ENCODE measurements around the gene SPIRE2. TPM values are rescaled to one million over a fixed set of nuclear protein-coding genes. Genes with fewer than 3 reads are reported as not detected.

The SPIRE2 gene
- total RNA-seq, 1 experiment from 2014 or later, result 1.0 TPM

- H3K9me2 ChIP-seq (replicated peaks; ENCODE audit: insufficient read depth, low read length), result no peaks in the 10 kb centered on the region
- H3K79me2 ChIP-seq (ENCODE audit: low read length), result no peaks in the 10 kb centered on the region
- H3K4me1 ChIP-seq (ENCODE audit: low read length), result peaks cover 23% of the 10 kb centered on the region
- H4K20me1 ChIP-seq (ENCODE audit: insufficient read depth, low read depth, low read length), result no peaks in the 10 kb centered on the region
- no peaks in the 10 kb centered on the region for H3K9me3 ChIP-seq (ENCODE audit: low read length)
- H2AFZ ChIP-seq (ENCODE audit: low read length), result peak overlapping the region; percentile 74; the same call in 1 of the 2 replicates
- H3K9ac ChIP-seq (ENCODE audit: low read length), result no peak overlapping the region
- H3K27me3 ChIP-seq (ENCODE audit: low read length), result no peaks in the 10 kb centered on the region
- DNase-seq, result no peak
- peak overlapping the region; percentile 22; the same call in 1 of the 2 replicates for H3K4me3 ChIP-seq (ENCODE audit: low read length)
- H3K27ac ChIP-seq (ENCODE audit: low read length), result no peak overlapping the region
- H3K36me3 ChIP-seq (ENCODE audit: insufficient read depth, low read length), result no peaks in the 10 kb centered on the region
- peak overlapping the region; percentile 38 for H3K4me2 ChIP-seq (ENCODE audit: low read depth, low read length, poor library complexity, severe bottlenecking)
These were observed 8.8 kb downstream of the SPIRE2 start for GRCh38 chr16:89837014-89837546.

- no peaks in the 10 kb centered on the region for H3K27me3 ChIP-seq (ENCODE audit: low read length)
- peaks cover 38% of the 10 kb centered on the region for H3K4me1 ChIP-seq (ENCODE audit: low read length)
- no peak overlapping the region for H3K4me3 ChIP-seq (ENCODE audit: low read length)
- H4K20me1 ChIP-seq (ENCODE audit: insufficient read depth, low read depth, low read length), result no peaks in the 10 kb centered on the region
- no peaks in the 10 kb centered on the region for H3K79me2 ChIP-seq (ENCODE audit: low read length)
- H3K9me2 ChIP-seq (replicated peaks; ENCODE audit: insufficient read depth, low read length), result no peaks in the 10 kb centered on the region
- no peak for DNase-seq
- no peak overlapping the region for H3K9ac ChIP-seq (ENCODE audit: low read length)
- H3K4me2 ChIP-seq (ENCODE audit: low read depth, low read length, poor library complexity, severe bottlenecking), result no peak overlapping the region
- no peaks in the 10 kb centered on the region for H3K36me3 ChIP-seq (ENCODE audit: insufficient read depth, low read length)
- H3K27ac ChIP-seq (ENCODE audit: low read length), result no peak overlapping the region
- H3K9me3 ChIP-seq (ENCODE audit: low read length), result no peaks in the 10 kb centered on the region
- H2AFZ ChIP-seq (ENCODE audit: low read length), result no peak overlapping the region
These were observed 13.0 kb downstream of the SPIRE2 start for GRCh38 chr16:89841275-89841674.

DNA sequence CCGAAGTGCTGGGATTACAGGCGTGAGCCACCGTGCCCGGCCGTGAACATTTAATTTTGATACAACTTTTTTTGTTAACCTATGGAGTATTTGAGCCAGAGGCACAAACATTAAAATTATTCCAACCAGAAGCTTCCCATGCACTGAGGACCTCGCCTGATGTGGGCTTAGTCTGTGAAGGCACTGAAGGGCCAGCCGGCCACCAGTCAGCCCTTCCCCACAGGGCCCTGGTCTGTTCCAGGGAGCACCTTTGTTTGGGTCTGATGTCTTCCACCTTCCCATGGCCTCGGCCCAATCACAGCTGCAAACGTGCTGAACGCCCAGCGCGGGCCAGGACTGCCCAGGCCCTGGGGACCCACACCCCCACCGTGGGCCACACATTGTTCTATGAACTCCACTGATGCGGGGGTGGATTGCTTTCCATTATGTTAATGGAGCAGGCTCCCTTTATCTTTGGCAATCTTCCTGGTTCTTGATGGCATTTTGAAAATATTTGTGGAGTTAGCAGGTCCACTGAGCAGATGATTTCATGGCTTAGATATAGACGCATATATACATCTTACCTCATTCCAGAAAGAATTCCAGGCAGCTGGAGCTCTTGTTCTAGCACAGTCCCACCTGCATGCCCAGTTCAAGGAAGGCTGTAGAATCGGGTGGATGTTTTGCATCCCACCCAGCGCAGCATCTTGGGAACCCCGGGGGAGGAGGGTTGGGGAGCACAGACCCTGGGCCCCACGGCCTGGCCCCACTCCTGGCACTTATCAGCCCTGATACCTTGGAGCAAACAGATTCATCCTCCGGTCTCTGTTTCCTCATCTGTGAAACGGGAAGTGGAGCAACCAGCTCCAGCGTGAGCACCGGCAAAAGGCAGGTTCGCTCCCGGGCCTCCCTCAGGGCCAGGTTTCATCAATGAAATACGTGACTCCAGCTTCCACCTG lies 14.5 kb downstream of the SPIRE2 start:
- Histone ChIP-seq H3K9me3 (ENCODE audit: low read length) (no peaks in the 10 kb centered on the region), H3K79me2 (ENCODE audit: low read length) (no peaks in the 10 kb centered on the region), H2AFZ (ENCODE audit: low read length) (no peak overlapping the region), H3K27ac (ENCODE audit: low read length) (no peak overlapping the region), H4K20me1 (ENCODE audit: insufficient read depth, low read depth, low read length) (no peaks in the 10 kb centered on the region), H3K36me3 (ENCODE audit: insufficient read depth, low read length) (no peaks in the 10 kb centered on the region), H3K4me2 (ENCODE audit: low read depth, low read length, poor library complexity, severe bottlenecking) (no peak overlapping the region), H3K4me1 (ENCODE audit: low read length) (peaks cover 32% of the 10 kb centered on the region), H3K9me2 (replicated peaks; ENCODE audit: insufficient read depth, low read length) (no peaks in the 10 kb centered on the region), H3K27me3 (ENCODE audit: low read length) (no peaks in the 10 kb centered on the region), H3K4me3 (ENCODE audit: low read length) (no peak overlapping the region), H3K9ac (ENCODE audit: low read length) (no peak overlapping the region)
- no peak for DNase-seq

DNA sequence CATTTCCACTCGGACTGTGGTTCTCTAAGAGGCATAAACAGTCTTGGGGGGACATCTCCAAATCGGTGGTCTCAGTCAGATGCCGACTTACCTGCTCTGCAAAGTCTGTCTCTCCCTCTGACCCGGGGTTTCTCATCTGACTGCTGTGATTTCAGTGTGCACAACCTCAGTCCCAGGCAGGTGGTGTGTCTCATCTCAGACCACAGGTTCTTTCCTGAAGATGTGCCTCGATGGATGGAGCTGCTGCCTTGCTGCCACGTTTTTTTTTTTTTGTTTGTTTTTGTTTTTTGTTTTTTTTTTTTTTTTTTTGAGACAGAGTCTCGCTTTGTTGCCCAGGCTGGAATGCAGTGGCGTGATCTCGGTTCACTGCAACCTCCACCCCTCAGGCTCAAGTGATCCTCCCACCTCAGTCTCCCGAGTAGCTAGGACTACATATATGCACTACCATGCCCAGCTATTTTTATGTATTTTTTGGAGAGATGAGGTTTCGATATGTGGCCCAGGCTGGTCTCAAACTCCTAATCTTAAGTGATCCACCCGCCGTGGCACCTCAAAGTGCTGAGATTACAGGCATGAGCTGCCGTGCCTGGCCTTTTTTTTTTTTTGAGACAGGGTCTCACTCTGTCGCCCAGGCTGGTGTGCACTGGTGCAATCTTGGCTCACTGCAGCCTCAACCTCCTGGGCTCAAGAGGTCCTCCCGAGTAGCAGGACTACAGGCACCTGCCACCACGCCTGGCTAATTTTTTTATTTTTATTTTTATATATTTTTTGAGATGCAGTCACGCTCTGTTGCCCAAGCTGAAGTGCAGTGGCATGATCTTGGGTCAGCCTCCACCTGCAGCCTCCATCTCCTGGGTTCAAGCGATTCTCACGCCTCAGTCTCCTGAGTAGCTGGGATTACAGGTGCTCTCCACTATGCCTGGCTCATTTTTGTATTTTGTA lies 15.4 kb downstream of the SPIRE2 start:
- Histone ChIP-seq H3K27ac (ENCODE audit: low read length) (no peak overlapping the region), H3K27me3 (ENCODE audit: low read length) (no peaks in the 10 kb centered on the region), H3K4me1 (ENCODE audit: low read length) (peaks cover 23% of the 10 kb centered on the region), H3K9me3 (ENCODE audit: low read length) (no peaks in the 10 kb centered on the region), H3K36me3 (ENCODE audit: insufficient read depth, low read length) (no peaks in the 10 kb centered on the region), H3K79me2 (ENCODE audit: low read length) (no peaks in the 10 kb centered on the region), H3K9me2 (replicated peaks; ENCODE audit: insufficient read depth, low read length) (no peaks in the 10 kb centered on the region), H3K4me2 (ENCODE audit: low read depth, low read length, poor library complexity, severe bottlenecking) (no peak overlapping the region), H4K20me1 (ENCODE audit: insufficient read depth, low read depth, low read length) (no peaks in the 10 kb centered on the region), H3K4me3 (ENCODE audit: low read length) (no peak overlapping the region), H3K9ac (ENCODE audit: low read length) (no peak overlapping the region), H2AFZ (ENCODE audit: low read length) (no peak overlapping the region)
- no peak for DNase-seq

GRCh38 chr16:89844739-89845339 lies 16.6 kb downstream of the SPIRE2 start:
- Histone ChIP-seq H3K4me3 (ENCODE audit: low read length) (no peak overlapping the region), H3K4me1 (ENCODE audit: low read length) (peaks cover 21% of the 10 kb centered on the region), H3K9me3 (ENCODE audit: low read length) (no peaks in the 10 kb centered on the region), H3K27ac (ENCODE audit: low read length) (no peak overlapping the region), H3K9ac (ENCODE audit: low read length) (no peak overlapping the region), H3K36me3 (ENCODE audit: insufficient read depth, low read length) (no peaks in the 10 kb centered on the region), H4K20me1 (ENCODE audit: insufficient read depth, low read depth, low read length) (no peaks in the 10 kb centered on the region), H3K4me2 (ENCODE audit: low read depth, low read length, poor library complexity, severe bottlenecking) (no peak overlapping the region), H3K27me3 (ENCODE audit: low read length) (no peaks in the 10 kb centered on the region), H2AFZ (ENCODE audit: low read length) (no peak overlapping the region), H3K79me2 (ENCODE audit: low read length) (no peaks in the 10 kb centered on the region), H3K9me2 (replicated peaks; ENCODE audit: insufficient read depth, low read length) (no peaks in the 10 kb centered on the region)
- no peak for DNase-seq

GRCh38 chr16:89845417-89845816 lies 17.1 kb downstream of the SPIRE2 start:
- DNase-seq, result no peak
- Histone ChIP-seq H3K79me2 (ENCODE audit: low read length) (no peaks in the 10 kb centered on the region), H3K27ac (ENCODE audit: low read length) (no peak overlapping the region), H3K9me2 (replicated peaks; ENCODE audit: insufficient read depth, low read length) (no peaks in the 10 kb centered on the region), H3K36me3 (ENCODE audit: insufficient read depth, low read length) (no peaks in the 10 kb centered on the region), H3K9me3 (ENCODE audit: low read length) (no peaks in the 10 kb centered on the region), H4K20me1 (ENCODE audit: insufficient read depth, low read depth, low read length) (no peaks in the 10 kb centered on the region), H3K4me3 (ENCODE audit: low read length) (no peak overlapping the region), H3K27me3 (ENCODE audit: low read length) (no peaks in the 10 kb centered on the region), H3K9ac (ENCODE audit: low read length) (no peak overlapping the region), H2AFZ (ENCODE audit: low read length) (no peak overlapping the region; the same call in 1 of the 2 replicates), H3K4me1 (ENCODE audit: low read length) (peaks cover 21% of the 10 kb centered on the region), H3K4me2 (ENCODE audit: low read depth, low read length, poor library complexity, severe bottlenecking) (peak overlapping the region; percentile 9)

DNA sequence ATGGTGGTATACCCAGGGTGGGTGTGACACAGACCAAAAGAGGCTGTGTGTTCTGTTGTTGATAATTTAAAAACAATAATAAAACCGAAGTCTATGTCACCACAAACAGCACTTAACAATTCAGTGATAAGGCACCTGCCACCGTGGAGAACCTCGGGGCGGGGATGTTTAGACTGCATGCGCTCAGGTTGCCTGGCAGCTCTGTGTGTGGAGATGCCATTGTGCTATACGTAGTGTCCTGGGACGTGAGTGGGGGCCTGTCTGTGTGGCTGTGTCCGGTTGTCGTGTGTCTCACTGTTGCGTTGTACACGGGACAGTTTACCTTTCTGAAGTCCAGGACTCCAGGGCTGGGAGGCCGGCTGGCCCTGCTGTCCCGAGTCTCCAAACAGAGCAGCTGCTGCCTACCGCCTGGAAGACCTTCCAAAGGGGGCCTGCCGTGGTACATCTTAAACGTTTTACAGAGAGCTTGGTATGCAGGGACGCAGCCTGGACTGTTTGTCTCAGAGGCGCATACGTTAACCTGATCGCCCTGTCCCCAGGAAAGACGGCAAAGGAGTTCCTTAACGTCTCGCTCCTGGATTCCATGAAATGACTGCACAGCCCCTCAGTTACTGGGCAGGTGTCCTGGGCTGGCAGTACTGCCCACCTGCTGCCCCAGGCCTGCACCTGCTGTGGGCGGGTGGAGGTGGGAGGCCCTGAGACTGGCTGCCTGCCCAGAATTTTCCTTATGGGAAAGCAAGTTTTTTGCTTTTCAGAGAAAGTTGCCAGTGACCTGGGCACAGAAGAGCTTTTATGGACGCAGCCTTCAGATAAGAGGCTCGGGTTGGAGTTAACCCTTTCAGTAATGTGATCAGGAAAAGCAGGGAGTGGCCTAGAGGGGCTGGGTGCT lies 19.0 kb downstream of the SPIRE2 start:
- H2AFZ ChIP-seq (ENCODE audit: low read length), result no peak overlapping the region
- H3K9me2 ChIP-seq (replicated peaks; ENCODE audit: insufficient read depth, low read length), result no peaks in the 10 kb centered on the region
- H3K4me2 ChIP-seq (ENCODE audit: low read depth, low read length, poor library complexity, severe bottlenecking), result no peak overlapping the region
- peaks cover 15% of the 10 kb centered on the region for H3K4me1 ChIP-seq (ENCODE audit: low read length)
- H3K9ac ChIP-seq (ENCODE audit: low read length), result no peak overlapping the region
- DNase-seq, result no peak
- H3K27me3 ChIP-seq (ENCODE audit: low read length), result no peaks in the 10 kb centered on the region
- no peaks in the 10 kb centered on the region for H4K20me1 ChIP-seq (ENCODE audit: insufficient read depth, low read depth, low read length)
- H3K27ac ChIP-seq (ENCODE audit: low read length), result no peak overlapping the region
- no peaks in the 10 kb centered on the region for H3K36me3 ChIP-seq (ENCODE audit: insufficient read depth, low read length)
- no peak overlapping the region for H3K4me3 ChIP-seq (ENCODE audit: low read length)
- no peaks in the 10 kb centered on the region for H3K79me2 ChIP-seq (ENCODE audit: low read length)
- H3K9me3 ChIP-seq (ENCODE audit: low read length), result no peaks in the 10 kb centered on the region
